ENCODE measurements around the gene IFIT3.
"Not testable (repeated sequence)": the region's sequence is repeated elsewhere in the genome, so short reads cannot be mapped to it uniquely, and the experiment has no call there.

IFIT3 gene

DNA sequence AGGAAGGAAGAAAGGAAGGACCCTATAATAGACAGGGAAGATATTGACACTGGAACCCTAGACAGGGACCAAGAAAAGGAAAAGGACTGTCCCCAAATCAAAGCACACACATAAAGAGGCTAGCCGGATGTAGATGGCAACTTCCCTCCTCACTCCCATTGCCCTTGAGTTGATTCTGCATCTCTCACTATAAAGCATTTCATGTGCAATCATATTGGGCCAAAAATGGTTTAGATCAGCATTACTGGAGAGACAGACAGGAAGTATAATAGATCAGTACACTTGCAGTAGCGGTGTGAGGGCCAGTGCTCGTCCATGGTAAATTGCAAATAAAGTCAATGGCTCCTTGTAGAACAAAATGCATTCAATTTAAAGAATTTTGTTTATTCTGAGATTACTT lies 8.4 kb downstream of the IFIT3 start:
- no peak for ATAC-seq

DNA sequence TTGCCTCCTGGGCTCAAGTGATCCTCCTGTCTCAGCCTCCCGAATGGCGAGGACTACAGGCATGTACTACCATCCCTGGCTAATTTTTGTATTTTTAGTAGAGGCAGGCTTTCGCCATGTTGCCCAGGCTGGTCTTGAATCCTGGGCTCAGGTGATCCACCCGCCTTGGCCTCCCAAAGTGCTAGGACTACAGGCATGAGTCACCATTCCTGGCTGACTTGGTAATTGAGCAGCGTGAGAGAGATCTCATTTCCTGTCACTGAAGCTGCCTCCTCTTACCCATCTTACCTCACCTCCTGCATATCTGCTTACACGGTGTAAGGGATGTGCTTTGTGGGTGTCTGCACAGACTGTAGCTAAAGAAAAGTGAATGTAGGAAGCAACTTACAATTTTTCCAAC lies 9.7 kb downstream of the IFIT3 start:
- ATAC-seq: peak; percentile 36 to 39

DNA sequence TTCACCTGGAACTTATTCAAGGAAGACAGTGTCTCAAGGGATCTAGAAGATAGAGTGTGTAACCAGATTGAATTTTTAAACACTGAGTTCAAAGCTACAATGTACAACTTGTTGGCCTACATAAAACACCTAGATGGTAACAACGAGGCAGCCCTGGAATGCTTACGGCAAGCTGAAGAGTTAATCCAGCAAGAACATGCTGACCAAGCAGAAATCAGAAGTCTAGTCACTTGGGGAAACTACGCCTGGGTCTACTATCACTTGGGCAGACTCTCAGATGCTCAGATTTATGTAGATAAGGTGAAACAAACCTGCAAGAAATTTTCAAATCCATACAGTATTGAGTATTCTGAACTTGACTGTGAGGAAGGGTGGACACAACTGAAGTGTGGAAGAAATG lies 10.9 kb downstream of the IFIT3 start:
- no peak for ATAC-seq

DNA sequence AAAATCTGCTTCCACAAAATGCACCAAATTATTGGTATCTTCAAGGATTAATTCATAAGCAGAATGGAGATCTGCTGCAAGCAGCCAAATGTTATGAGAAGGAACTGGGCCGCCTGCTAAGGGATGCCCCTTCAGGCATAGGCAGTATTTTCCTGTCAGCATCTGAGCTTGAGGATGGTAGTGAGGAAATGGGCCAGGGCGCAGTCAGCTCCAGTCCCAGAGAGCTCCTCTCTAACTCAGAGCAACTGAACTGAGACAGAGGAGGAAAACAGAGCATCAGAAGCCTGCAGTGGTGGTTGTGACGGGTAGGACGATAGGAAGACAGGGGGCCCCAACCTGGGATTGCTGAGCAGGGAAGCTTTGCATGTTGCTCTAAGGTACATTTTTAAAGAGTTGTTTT lies 12.1 kb downstream of the IFIT3 start:
- no peak for ATAC-seq

DNA sequence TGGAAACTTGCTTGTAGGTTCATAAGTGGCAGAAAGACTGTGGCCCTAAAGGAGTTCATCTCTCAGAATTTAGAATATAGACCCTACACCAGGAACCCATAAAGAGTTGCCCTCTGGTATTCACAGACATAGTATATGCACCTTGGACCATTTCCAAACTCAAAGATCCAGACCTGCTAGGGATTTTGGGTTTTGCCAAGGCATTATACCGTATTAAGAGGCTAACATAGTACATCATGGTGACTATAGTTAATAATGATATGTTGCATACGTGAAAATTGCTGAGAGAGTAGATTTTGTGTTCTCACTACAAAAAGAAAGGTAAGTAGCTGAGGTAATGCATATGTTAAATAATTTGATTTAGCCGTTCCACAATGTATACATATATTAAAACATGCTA lies 13.9 kb downstream of the IFIT3 start:
- no peak for ATAC-seq

DNA sequence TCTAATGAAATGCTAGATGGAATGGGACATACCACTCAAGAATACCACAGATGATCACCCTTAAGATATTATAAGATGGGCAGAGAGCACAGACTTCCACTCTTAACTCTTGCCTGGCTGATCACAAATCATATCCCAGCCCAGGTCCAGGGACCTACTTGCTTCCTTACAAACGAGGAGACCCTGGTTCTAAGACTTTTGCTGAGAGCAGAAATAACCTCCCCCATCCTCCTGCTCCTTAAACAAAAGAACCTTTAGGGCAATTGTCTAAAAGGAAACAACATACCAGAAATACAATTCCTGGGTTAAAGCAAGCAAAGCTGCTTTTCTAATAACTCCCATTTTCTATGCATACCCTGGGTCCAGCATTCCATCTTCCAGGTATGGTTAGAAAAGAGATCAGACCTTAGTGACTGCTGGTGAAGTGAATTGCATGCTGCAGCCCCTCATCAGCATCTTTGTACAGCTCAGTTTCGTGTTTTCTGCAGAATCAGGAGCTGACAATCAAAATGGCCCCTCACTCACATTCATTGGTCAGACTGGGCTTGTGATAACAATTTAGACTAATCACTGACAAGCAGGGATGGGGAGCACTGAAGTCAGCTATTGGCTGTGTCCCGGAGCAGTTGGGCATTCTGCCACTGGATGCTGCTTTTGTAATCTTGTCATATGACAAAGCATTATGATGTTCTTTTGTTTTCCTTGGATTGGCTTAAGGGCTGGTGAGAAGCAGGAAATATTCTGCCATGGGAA lies 14.6 kb downstream of the IFIT3 start:
- ATAC-seq: no peak

DNA sequence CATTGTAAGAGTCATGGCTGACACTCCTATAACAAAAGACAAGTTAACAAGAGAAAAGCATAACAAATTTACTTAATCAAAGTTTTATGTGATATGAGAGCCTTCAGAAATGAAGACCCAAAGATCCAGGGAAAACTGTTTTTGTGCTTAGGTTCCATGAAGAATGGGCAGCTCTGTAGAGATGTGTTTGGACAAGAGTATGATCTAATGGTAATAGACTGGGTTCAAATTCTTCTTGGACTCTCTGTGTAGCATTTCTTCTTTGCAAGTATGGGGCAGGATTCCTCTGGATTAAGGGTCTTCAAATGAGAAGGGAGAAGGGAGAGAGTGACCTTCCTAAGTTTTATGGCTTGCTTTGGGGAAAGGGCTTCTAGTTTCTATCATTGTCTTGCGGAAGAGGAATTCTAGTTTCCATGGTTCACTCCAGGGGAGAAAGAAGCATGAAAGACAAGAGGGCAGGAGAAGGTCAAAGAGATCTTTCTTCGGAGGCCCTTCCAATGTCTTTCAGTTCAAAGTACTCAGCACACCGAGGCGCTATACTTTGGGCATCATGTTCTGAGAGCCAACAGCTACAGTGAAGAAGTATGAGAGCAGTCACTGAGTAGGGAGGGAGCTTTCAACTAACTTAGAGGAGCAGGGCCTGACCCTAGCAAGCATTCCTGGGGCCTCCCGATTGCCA lies 15.4 kb downstream of the IFIT3 start:
- ATAC-seq: no peak

DNA sequence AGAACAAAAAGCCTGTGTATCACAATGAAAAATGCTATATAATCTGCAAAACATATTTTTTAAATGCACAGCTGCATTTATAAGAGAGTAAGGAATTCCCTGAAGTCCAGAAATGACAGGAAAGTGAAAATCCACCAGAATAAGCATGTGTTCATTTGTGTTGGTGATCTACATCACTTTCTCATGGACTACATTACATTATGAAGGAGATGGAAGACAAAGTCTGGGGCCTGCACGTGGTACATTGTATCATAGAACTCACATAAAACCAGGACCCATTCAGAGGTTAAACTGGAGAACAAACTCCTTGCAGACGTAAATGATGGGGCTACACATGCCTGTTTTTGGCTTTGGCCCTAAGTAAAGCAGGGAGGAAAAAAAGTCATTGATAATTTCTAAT lies 16.4 kb downstream of the IFIT3 start:
- ATAC-seq: no peak

DNA sequence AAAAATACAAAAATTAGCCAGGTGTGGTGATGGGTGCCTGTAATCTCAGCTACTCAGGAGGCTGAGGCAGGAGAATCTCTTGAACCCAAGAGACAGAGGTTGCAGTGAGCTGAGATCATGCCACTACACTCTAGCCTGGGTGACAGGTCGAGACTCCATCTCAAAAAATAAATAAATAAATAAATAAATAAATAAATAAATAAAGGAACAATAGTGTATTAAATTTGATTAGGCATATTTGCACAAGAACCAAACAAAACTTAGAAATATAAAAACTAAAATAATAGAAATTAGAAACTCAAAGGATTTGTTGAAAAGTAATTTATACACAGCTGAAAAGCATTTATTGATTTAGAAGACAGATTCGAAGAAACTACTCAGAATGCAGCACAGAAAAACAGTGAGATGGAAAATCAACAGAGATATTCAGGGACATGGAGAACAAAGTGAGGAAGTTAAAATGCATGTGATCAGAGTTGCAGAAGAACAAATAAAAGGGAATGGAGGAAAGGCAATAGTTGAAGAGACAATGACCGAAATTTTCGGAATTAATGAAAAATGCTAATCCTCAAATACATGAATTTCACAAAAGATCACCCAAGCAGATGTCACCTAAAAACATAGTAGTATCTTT lies 17.7 kb downstream of the IFIT3 start:
- ATAC-seq: no peak

DNA sequence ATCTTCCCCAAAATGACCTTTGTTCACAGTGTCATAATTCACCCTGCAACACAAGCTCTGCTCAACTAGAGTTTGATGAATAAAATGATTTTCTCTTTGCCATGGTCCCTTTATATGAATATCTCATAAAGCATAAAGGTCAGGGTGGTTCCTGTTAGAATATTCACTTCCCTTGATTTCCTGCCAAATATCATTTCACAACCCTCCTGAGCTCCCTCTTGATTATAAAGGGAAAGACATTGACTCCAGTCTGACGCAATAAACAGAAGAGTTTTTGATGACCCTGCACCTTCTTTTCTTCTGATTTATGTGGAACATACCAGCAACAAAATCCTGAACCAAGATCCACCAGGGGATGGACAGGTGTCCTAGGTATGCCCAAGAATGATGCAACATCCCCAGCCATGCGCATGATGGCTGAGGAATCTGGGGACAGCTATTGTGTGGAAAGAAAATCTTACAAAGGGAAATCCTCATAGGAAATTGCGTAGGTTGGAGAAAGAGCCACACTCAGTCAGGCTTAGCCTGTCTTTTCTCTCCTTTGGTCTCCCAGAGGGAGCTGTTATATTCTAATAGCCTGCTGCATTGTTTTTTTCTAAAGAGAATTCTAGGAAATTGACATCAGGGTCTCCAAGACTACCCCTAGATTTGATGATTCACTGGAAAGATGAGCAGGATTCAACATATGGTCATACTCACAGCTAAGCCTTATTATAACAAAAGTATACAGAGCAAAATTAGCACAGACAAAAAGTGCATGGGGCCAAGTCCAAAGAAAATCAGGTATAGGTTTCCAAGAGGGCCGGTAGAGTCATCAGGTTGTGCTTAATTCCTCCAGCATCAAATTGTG lies 18.8 kb downstream of the IFIT3 start:
- ATAC-seq: no peak

DNA sequence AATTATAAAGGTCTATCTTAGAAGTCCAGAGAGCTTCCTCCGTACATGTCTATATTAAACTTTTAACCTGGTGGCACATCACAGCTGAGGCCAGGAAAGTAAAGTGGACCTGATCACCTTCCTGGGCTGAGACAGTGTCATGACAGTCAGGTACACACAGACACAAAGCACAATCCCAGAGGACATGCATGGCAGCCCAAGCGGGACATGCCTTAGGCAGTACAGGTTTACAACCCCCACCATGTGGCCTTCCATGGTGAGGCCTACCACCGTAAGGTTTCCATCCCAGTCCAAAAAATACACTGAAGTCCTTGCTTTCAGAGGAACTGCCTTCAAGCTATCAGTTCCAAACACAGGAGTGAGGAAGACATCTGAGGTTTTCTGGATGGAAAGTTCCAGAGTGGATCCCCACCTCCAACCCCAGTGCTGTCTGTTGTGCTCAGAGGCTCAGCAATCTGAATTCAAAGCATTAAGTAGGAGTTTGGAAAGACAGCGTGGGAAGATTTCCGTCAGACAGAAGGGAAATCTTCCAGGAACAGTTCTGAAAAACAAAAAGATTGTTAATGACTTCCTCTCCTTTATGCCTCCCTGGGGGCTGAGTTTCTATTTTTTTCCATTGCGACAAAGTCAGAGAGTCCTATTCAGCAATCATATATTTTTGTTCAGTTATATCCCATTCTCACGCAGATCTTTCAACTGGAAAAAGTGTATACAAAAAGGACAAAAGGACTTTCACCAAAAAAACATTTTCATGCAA lies 20.1 kb downstream of the IFIT3 start:
- no peak for ATAC-seq

DNA sequence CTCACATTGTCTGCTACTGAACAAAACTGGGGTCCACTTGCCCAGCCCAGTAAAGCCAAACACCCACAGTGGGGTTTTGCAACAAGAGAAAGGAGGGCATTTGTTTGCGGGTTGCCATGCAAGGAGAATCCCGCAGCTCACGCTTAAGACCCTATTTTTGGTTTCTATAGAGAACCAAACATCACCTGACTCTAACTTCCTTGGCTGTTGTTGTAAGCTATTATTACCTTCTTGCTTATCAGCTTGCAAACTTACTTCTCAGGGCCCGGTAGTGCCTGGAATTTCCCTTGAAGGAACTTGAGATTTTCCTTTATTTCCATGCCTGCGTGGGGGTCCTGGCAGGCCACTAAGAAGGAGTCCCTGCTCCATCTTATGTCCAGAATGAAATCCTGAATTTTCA lies 20.7 kb downstream of the IFIT3 start:
- ATAC-seq: no peak

DNA sequence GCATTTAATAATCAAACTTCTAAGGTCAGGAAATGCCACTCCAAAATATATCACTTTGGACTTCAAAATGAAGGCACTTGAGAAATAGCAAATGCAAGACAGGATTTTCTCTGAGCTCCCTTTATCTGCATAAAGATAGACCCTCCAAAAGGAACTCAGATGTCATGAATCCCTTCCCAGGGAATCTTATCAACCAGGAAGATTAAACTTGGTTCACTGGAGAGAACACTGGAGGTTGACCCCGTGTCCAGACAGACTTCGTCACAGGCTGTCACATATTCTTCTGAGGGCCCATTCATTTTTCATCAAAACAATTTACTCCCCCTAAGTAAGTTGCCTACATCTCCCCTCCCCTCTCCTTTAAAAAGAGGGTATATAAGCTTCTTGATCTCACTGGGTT lies 21.2 kb downstream of the IFIT3 start:
- ATAC-seq: no peak

DNA sequence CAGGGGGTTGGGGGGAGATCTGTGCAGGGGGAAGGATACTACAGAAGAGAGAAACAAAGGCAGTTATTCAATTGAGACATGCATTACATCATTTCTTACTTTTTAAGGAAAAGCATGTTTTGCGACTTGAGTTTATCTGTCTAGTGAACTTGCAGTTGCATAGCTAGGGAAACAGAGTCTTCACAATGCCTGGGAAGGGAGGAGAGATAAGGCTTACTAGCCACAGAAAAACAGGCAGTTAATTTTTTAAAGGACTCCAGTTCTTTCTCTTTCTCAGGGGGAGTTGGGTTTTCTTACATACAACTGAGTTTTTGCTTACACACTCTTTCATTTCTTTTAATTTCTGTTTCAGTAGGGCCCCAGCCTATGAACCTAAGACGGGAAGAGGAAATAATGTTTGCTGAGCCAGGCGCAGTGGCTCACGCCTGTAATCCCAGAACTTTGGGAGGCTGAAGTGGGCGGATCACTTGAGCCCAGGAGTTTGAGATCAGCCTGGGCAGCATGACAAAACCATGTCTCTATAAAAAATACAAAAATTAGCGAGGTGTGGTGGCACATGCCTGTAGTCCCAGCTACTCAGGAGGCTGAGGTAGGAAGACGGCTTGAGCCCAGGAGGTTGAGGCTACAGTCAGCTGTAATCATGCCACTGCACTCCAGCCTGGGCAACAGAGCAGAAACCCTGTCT lies 23.0 kb downstream of the IFIT3 start:
- ATAC-seq: not testable (repeated sequence)

DNA sequence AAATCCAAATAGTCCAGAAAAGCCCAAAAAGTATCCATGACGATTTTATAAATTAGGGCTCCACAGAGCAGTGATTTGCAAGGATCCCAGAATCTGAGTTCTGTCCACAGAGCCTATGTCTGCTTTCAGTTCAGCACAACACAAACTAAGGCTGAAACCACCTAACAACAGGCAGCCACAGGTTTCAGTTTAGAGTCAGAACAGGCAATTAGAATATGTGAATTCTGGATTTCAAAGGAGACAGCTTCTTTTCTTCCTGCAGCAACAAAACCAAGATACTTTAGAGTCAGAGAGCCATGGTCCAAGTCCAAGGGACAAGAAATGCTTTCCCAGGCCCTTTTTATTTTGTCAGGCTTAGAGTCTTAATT lies 23.6 kb downstream of the IFIT3 start:
- peak; percentile 51 to 77 for ATAC-seq

DNA sequence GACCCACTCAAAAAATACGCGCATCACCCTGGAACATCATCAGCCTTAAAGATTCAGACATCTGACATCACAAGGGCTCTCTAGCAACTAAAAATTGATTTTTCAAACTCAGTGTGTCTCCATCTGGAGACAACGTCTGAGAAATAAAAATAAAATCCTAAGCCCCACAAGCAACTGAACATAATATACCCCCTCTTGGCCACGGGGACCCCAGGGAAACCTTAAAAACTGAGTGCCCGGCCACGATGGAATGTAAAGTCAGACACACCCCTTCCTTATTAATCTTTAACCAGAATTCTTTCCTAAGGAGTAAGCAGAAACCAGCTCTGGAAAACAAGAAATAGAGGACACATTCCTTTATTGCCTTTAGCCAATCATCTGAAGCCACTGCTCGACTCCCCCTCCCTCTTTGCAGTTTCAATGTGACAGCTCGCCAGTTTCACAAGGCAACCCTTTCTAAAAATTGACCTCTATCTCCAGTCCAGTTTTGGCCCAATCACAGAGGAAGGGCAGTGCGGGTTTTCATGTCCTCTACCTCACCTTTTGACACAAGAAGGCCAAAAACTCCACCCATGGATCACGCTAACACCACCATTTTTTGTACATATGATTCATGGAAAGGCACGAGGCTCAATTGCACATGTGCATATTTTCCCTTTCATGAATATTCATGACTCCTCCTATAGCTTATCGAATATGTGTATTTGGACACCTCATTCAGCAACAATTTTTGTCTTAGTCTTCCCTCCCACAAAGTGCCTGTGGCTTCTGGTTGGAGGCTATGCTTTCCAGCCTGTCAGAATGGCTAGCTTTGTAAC lies 24.2 kb downstream of the IFIT3 start:
- ATAC-seq: no peak

DNA sequence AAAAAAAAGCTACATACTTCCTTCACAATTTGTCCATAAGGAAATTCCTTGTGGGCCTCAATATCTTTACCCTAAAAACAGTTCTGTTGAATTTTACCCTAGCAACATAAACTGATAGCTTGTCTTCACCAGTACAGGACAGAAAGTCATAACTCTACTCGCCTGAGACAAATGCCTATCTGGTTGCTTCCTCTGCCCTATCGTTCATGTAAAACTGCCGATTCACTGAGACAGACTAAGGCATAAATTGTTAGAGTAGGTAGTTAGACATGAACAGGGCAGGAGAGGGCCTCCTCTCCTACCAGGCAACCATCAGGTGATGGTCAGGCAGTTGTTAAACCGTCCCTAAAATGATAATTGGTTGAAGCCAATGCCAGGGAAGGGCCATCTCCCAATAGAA lies 25.0 kb downstream of the IFIT3 start:
- no peak for ATAC-seq

DNA sequence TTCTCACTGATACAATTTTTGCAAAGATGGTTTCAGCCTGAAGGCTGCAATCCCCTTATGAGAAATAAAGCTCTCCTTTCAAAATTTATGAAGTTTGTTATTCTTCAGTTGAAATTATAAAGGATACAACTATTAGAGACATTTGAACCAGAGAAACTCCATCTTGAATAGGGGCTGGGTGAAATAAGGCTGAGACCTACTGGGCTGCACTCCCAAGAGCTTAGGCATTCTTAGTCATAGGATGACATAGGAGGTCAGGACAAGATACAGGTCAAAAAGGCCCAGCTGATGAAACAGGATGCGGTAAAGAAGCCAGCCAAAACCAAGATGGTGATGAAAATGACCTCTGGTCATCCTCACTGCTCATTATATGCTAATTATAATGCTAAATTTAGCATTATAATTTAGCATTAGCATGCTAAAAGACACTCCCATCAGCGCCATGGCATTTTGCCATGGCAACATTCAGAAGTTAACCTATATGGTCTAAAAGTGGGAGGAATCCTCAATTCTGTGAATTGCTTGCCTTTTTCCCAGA lies 27.7 kb downstream of the IFIT3 start:
- no peak for ATAC-seq

DNA sequence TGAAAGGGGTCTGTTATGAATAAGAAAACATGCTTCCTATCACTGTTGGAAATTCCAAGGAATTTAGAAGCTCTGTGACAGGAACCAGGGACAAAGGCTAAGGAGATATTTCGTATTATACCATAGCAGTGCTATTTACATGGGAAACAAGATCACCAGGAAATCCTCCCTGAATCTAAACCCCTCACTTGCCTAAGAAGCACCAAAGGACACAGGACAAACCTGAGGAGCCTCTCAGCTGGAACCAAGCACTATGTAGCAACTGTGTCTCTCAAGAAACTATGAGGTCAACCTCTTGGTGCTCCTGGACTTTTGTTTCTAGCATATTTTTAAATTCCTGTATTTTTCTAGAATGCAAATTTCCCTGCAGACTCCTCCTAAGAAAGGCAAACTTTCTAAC lies 29.3 kb downstream of the IFIT3 start:
- no peak for ATAC-seq

DNA sequence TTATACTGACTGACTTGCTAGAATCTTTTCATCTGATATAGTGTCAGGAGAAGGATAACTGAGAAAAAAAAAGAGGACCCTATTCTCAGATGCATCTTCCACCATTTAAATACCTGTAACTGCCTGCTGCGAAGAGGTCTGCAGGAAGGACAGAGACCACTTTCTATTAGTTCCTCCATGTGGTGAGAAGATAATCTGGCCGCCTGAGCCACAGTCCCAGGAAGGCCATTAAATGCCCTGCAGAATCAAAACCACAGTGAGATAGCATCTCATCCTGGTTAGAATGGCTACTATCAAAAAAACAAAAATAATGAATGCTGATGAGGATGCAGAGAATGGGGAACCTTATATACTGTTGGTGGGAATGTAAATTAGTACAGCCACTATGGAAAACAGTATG lies 30.2 kb downstream of the IFIT3 start:
- no peak for ATAC-seq

DNA sequence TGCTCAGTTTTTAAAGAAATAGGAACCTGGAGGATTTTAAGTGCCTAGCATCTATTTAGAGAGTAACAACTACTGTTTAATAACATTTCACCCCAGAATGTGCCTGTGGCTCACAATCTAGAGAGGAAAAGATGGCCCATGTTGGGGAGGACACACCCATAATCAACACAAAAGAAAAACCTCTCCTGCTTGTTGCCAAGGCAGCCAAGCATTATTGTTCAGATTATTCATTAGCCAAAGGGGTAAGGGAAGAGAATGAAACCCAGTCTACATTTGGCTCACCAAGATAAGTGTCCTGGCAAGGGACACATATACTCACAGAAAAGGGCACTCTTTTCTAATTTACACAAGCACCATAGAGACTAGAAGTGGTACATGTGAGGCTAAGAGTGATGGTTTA lies 32.4 kb downstream of the IFIT3 start:
- no peak for ATAC-seq
